ENCODE results near the gene VRK1.

GRCh38 chr14:96888158-96888557, 91.0 kb downstream of the VRK1 start:
- no peak for TF ChIP-seq ATF6 (CRISPR knock-in tag; IDR thresholded peaks at IDR 0.05)
- no peak for TF ChIP-seq CTCF (IDR thresholded peaks at IDR 0.05)
- TF ChIP-seq MAX (CRISPR knock-in tag; IDR thresholded peaks at IDR 0.05) = no peak
- TF ChIP-seq FOXJ3 (CRISPR knock-in tag; IDR thresholded peaks at IDR 0.05; ENCODE audit: borderline replicate concordance) = no peak
- TF ChIP-seq ESRRA (CRISPR knock-in tag; IDR thresholded peaks at IDR 0.05; ENCODE audit: borderline replicate concordance) = no peak
- TF ChIP-seq PRDM15 (CRISPR knock-in tag; IDR thresholded peaks at IDR 0.05) = no peak
- no peak for TF ChIP-seq HMGA2 (CRISPR knock-in tag; IDR thresholded peaks at IDR 0.05)
- TF ChIP-seq ZNF425 (CRISPR knock-in tag; conservative IDR thresholded peaks at IDR 0.05) = no peak
- TF ChIP-seq E2F5 (CRISPR knock-in tag; IDR thresholded peaks at IDR 0.05) = no peak
- TF ChIP-seq ZBTB21 (CRISPR knock-in tag; IDR thresholded peaks at IDR 0.05; ENCODE audit: borderline replicate concordance) = no peak

All from WTC11 (cell line).